HG03575 (cell line): ENCODE results near the gene COMMD1.
"Not testable (repeated sequence)": the region's sequence is repeated elsewhere in the genome, so short reads cannot be mapped to it uniquely, and the experiment has no call there.

Experiments used
- ATAC-seq: cut with Tn5 transposase; IDR thresholded peaks from one replicate; pipeline ENCODE4 v1.9.1; 2021; ENCODE audit not compliant: unreplicated experiment, insufficient number of reproducible peaks, low FRiP score; ENCODE audit errors: extremely low read depth

The COMMD1 gene

GRCh38 chr2:61920548-61920947, 15.1 kb downstream of the COMMD1 start:
- no peak for ATAC-seq

GRCh38 chr2:61922714-61923113, 17.2 kb downstream of the COMMD1 start:
- ATAC-seq, result no peak

GRCh38 chr2:61924895-61925663, 19.6 kb downstream of the COMMD1 start:
- ATAC-seq, result no peak

GRCh38 chr2:61926531-61927477, 21.3 kb downstream of the COMMD1 start:
- ATAC-seq, result no peak

- no peak for ATAC-seq
Observed at GRCh38 chr2:61928826-61929461, 23.5 kb downstream of the COMMD1 start.

GRCh38 chr2:61937098-61937497, 31.6 kb downstream of the COMMD1 start:
- no peak for ATAC-seq

- ATAC-seq, result no peak
Observed at GRCh38 chr2:61937886-61938285, 32.4 kb downstream of the COMMD1 start.

- ATAC-seq, result no peak
Observed at GRCh38 chr2:61938511-61938910, 33.0 kb downstream of the COMMD1 start.

GRCh38 chr2:61943251-61943650, 37.8 kb downstream of the COMMD1 start:
- no peak for ATAC-seq

- no peak for ATAC-seq
Observed at GRCh38 chr2:61946666-61947065, 41.2 kb downstream of the COMMD1 start.

GRCh38 chr2:61948661-61949457, 43.4 kb downstream of the COMMD1 start:
- ATAC-seq, result no peak

- no peak for ATAC-seq
Observed at GRCh38 chr2:61949458-61949713, 43.9 kb downstream of the COMMD1 start.

GRCh38 chr2:61949714-61950560, 44.5 kb downstream of the COMMD1 start:
- ATAC-seq, result no peak

- ATAC-seq, result no peak
Observed at GRCh38 chr2:61950571-61951315, 45.3 kb downstream of the COMMD1 start.

- ATAC-seq, result no peak
Observed at GRCh38 chr2:61951881-61952280, 46.4 kb downstream of the COMMD1 start.

GRCh38 chr2:61952288-61952687, 46.8 kb downstream of the COMMD1 start:
- ATAC-seq, result no peak

- not testable (repeated sequence) for ATAC-seq
Observed at GRCh38 chr2:61954856-61955255, 49.4 kb downstream of the COMMD1 start.
